A673 (cell line): ENCODE data around the gene MGAT3. TPM values are rescaled to one million over a fixed set of nuclear protein-coding genes. Genes with fewer than 3 reads are reported as not detected.

ENCODE experiments used
- Bru-seq: library from RNA; stranded (reverse); fragments of 400-500 nt; gene quantifications from one replicate; lab custom pipeline; 2021; lab: Mats Ljungman, UMichigan
- BruChase-seq, 2 experiments: library from RNA; stranded (reverse); fragments of 400-500 nt; gene quantifications; one replicate each; lab custom pipeline; 2021; lab: Mats Ljungman, UMichigan
- BruUV-seq: library from RNA; stranded (reverse); fragments of 400-500 nt; replicated peaks from 2 replicates; lab custom pipeline; 2021; lab: Mats Ljungman, UMichigan
- CTCF ChIA-PET: fragments of 300-600 bp; sonication (Branson Sonifier 250); formaldehyde crosslinking; loops from one replicate; lab custom pipeline; 2022; ENCODE audit warnings: antibody characterized with exemption; lab: Charles Lee
- POLR2A ChIA-PET: fragments of 300-600 bp; sonication (Branson Sonifier 250); formaldehyde crosslinking; loops from one replicate; lab custom pipeline; 2022; ENCODE audit warnings: antibody characterized with exemption; ENCODE audit not compliant: low non-redundant PET; lab: Charles Lee
- DNase-seq: peaks from one replicate; pipeline ENCODE4 v3.0.0-alpha.2; 2015; ENCODE audit warnings: low spot score
- H3K27ac ChIP-seq: fragments of 200-600 bp; sonication (generic); 2 replicates; pipeline ENCODE4 v1.5.1; 2016; ENCODE audit warnings: mixed run types, low read depth, mild to moderate bottlenecking, mixed read lengths, antibody characterized with exemption, low read length; ENCODE audit not compliant: poor library complexity, severe bottlenecking
- H3K27me3 ChIP-seq: fragments of 200-600 bp; sonication (generic); replicated peaks from 2 replicates; pipeline ENCODE4 v1.6.1; 2017; ENCODE audit warnings: mixed run types, low read depth, mild to moderate bottlenecking, mixed read lengths, antibody characterized with exemption, low read length; ENCODE audit not compliant: insufficient read depth, poor library complexity
- H3K36me3 ChIP-seq: fragments of 200-600 bp; sonication (generic); 2 replicates; pipeline ENCODE4 v1.6.1; 2016; ENCODE audit warnings: mixed run types, mild to moderate bottlenecking, mixed read lengths, antibody characterized with exemption, low read length; ENCODE audit not compliant: insufficient read depth, poor library complexity, severe bottlenecking
- H3K4me1 ChIP-seq: fragments of 200-600 bp; sonication (generic); 2 replicates; pipeline ENCODE4 v1.6.1; 2017; ENCODE audit warnings: mixed run types, mild to moderate bottlenecking, mixed read lengths, antibody characterized with exemption, low read length; ENCODE audit not compliant: insufficient read depth, poor library complexity, severe bottlenecking
- H3K4me3 ChIP-seq: fragments of 200-600 bp; sonication (generic); 2 replicates; pipeline ENCODE4 v1.5.1; 2016; ENCODE audit warnings: low read depth, mixed run types, mild to moderate bottlenecking, mixed read lengths, low read length; ENCODE audit not compliant: poor library complexity, severe bottlenecking
- H3K9me3 ChIP-seq: fragments of 200-600 bp; sonication (generic); 2 replicates; pipeline ENCODE4 v1.6.1; 2016; ENCODE audit warnings: mixed run types, low read depth, mild to moderate bottlenecking, mixed read lengths, antibody characterized with exemption, low read length; ENCODE audit not compliant: poor library complexity, severe bottlenecking
- EZH2 ChIP-seq: fragments of 200-600 bp; sonication (generic); IDR thresholded peaks from 2 replicates; pipeline ENCODE4 v1.6.1; 2017; ENCODE audit warnings: borderline replicate concordance, low read depth, mild to moderate bottlenecking, mixed read lengths, antibody characterized with exemption, low read length; ENCODE audit not compliant: poor library complexity, severe bottlenecking
- intact Hi-C: fragments of 100-400 bp; cut with micrococcal nuclease; formaldehyde crosslinking; loops from one replicate; pipeline ENCODE4 v1.10.0; 2022; ENCODE audit not compliant: unreplicated experiment
- long read RNA-seq: library from polyadenylated mRNA; stranded (forward); transcript quantifications from one replicate; pipeline ENCODE4 v2.0.0, GENCODE V29; 2022
- total RNA-seq: library from RNA; stranded (reverse); gene quantifications from 2 replicates; pipeline ENCODE4 v1.2.3, GENCODE V29; 2021
- TF ChIP-seq, protein P1 (sequence below): fragments of 300-800, 200-600 bp; sonication (generic); conservative IDR thresholded peaks from 2 replicates; pipeline ENCODE4 v1.5.1; 2017; ENCODE audit warnings: low read depth, mild to moderate bottlenecking, antibody characterized with exemption, low read length, moderate library complexity, mixed read lengths

Gene MGAT3, protein sequence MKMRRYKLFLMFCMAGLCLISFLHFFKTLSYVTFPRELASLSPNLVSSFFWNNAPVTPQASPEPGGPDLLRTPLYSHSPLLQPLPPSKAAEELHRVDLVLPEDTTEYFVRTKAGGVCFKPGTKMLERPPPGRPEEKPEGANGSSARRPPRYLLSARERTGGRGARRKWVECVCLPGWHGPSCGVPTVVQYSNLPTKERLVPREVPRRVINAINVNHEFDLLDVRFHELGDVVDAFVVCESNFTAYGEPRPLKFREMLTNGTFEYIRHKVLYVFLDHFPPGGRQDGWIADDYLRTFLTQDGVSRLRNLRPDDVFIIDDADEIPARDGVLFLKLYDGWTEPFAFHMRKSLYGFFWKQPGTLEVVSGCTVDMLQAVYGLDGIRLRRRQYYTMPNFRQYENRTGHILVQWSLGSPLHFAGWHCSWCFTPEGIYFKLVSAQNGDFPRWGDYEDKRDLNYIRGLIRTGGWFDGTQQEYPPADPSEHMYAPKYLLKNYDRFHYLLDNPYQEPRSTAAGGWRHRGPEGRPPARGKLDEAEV
- total RNA-seq = 2.7 and 5.8 TPM in 2 replicates
- Bru-seq, nascent RNA = percentile 32 among the genes with signal in this experiment
- percentile 47 among the genes with signal in this experiment for BruChase-seq, experiment 1, labeled RNA remaining after a 2-hour chase
- BruChase-seq, experiment 2, labeled RNA remaining after a 6-hour chase = percentile 46 among the genes with signal in this experiment
- long read RNA-seq, partial matches to known transcripts = 0 of 7 reads
- long read RNA-seq, other reads (novel, unspliced or antisense) = 7 of 7 reads

DNA sequence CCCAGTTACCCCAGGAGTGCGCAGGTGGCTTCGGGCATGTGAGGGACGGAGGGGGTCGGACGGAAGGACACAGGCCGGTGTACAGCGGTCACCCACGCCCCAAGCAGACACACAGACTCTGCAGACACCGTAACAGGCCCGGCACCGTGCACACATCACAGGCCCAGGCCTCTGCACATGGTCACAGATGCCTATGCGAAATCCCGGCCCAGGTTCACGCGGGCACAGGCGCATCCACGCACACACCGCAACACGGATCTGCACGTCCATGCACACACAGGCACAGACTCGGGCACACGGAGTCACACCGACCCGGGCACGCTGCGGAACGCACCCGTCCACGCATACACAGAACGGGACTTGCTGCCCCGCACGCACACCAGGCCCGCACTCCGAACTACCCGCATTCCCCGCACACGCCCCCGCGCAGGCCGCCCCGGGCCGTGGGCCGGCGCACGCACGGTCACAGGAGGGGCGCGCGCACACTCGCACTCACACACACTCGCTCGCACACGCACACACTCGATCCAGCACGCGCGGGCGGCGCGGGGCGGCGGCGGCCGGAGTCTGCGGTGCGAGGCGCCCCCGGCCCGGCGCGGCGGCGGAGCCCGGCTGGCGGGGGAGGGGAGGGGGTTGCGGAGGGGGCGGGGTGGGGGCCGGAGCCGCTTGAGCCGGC is at the start of gene MGAT3:
Gene MGAT3 (plus strand): TSS at position 491 of the 676 bp plus-strand sequence. CDS start 30,336 bp downstream, outside the sequence.
- no peaks in the 10 kb centered on the region for H3K27me3 ChIP-seq
- H3K4me3 ChIP-seq = peak within 1 kb of the TSS; percentile 71
- H3K27ac ChIP-seq = peak within 1 kb of the TSS; percentile 65
- TF ChIP-seq, protein P1, sequence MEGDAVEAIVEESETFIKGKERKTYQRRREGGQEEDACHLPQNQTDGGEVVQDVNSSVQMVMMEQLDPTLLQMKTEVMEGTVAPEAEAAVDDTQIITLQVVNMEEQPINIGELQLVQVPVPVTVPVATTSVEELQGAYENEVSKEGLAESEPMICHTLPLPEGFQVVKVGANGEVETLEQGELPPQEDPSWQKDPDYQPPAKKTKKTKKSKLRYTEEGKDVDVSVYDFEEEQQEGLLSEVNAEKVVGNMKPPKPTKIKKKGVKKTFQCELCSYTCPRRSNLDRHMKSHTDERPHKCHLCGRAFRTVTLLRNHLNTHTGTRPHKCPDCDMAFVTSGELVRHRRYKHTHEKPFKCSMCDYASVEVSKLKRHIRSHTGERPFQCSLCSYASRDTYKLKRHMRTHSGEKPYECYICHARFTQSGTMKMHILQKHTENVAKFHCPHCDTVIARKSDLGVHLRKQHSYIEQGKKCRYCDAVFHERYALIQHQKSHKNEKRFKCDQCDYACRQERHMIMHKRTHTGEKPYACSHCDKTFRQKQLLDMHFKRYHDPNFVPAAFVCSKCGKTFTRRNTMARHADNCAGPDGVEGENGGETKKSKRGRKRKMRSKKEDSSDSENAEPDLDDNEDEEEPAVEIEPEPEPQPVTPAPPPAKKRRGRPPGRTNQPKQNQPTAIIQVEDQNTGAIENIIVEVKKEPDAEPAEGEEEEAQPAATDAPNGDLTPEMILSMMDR = no peak
- TF ChIP-seq EZH2 = no peak
- intact Hi-C loops = no loop called here
- POLR2A ChIA-PET = no interaction called here
- no TSS peak for BruUV-seq
- H3K9me3 ChIP-seq = no peaks in the 10 kb centered on the region
- no peak for DNase-seq
- peaks cover 17% of the 10 kb centered on the region for H3K4me1 ChIP-seq
- CTCF ChIA-PET = no interaction called here
- no peaks in the 10 kb centered on the region for H3K36me3 ChIP-seq

DNA sequence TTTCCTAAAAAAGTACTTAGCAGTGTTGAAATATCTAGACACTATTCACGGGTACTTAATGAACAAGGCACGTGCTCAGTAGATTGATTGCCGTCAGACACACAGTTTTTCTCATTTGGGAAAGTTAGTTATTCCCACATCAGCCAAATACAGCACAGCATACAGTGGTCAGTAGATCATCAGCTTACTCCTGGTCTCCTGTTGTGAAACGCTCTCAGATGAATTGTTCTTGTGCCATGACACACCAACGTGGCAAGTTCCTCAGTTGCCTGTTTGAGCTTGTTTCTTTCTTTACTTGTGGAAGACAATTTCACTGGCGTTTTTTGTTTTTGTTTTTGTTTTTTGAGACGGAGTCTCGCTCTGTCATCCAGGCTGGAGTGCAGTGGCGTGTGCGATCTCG is 48.6 kb upstream of the MGAT3 start:
- intact Hi-C loops = no loop called here
- TF ChIP-seq, protein P1 = no peak

DNA sequence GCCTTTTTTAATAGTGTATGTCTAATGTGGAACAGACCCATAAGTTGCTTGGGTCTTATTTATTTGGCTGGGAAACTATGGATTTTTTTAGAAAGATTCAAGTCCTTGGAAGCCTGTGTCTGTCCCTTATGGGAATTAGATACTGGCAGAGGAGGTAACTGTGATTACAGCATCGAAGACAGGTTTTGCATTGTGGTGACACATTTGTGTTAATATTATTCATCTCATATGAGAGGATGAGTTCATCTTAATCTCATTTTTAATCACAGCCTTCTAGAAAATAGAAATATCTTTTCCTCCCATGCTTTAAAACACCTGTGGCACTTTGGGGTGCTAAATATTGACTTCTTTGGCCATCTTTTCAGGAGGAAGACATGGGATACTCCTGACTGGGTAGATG is 48.0 kb upstream of the MGAT3 start:
- no peak for DNase-seq
- BruUV-seq = no TSS peak
- CTCF ChIA-PET = no interaction called here
- no peaks in the 10 kb centered on the region for H3K27me3 ChIP-seq
- no peaks in the 10 kb centered on the region for H3K9me3 ChIP-seq
- no peak for TF ChIP-seq EZH2
- POLR2A ChIA-PET = no interaction called here
- H3K27ac ChIP-seq = no peak overlapping the region
- intact Hi-C loops = no loop called here
- H3K36me3 ChIP-seq = no peaks in the 10 kb centered on the region
- no peak overlapping the region for H3K4me3 ChIP-seq
- H3K4me1 ChIP-seq = no peaks in the 10 kb centered on the region

More for the DNA sequence above, 48.6 kb upstream of the MGAT3 start:
- POLR2A ChIA-PET = no interaction called here
- Histone ChIP-seq H3K27ac (no peak overlapping the region), H3K9me3 (no peaks in the 10 kb centered on the region), H3K4me3 (no peak overlapping the region), H3K27me3 (no peaks in the 10 kb centered on the region), H3K4me1 (no peaks in the 10 kb centered on the region), H3K36me3 (no peaks in the 10 kb centered on the region)
- no TSS peak for BruUV-seq
- CTCF ChIA-PET = no interaction called here
- no peak for DNase-seq
